Spleen (tissue), 11 donors: ENCODE data around the gene ZFAND5. TPM values are rescaled to one million over a fixed set of nuclear protein-coding genes. Genes with fewer than 3 reads are reported as not detected.

Experiments
- DNase-seq: peaks from one replicate; pipeline ENCODE4 v3.0.0-alpha.2; 2020
- H3K27ac ChIP-seq, 8 donors: fragments of 200-600 bp; sonication (generic) in 7 of 8; 1 replicate in 4 of 8; 2 replicates in 4 of 8; pipeline versions ENCODE4 v1.5.0 to v1.8.0; 2016 to 2021; ENCODE audit warnings: inconsistent platforms in 4 of 8, mild to moderate bottlenecking in 4 of 8, moderate library complexity in 1 of 8
- H3K27me3 ChIP-seq, 7 donors: fragments of 200-600 bp; sonication (generic) in 6 of 7; replicated peaks in 1 of 7; 1 replicate in 4 of 7; 2 replicates in 3 of 7; pipeline versions ENCODE4 v1.5.0 to v1.8.0; 2016 to 2021; ENCODE audit warnings: inconsistent platforms in 3 of 7, mild to moderate bottlenecking in 1 of 7
- H3K36me3 ChIP-seq, 6 donors: fragments of 200-600 bp; sonication (generic) in 5 of 6; 1 replicate in 4 of 6; 2 replicates in 2 of 6; pipeline versions ENCODE4 v1.5.0 to v1.8.0; 2016 to 2021; ENCODE audit warnings: inconsistent platforms in 2 of 6
- H3K4me1 ChIP-seq, 6 donors: fragments of 200-600 bp; sonication (generic) in 5 of 6; 1 replicate in 3 of 6; 2 replicates in 3 of 6; pipeline versions ENCODE4 v1.5.0 to v1.8.0; 2016 to 2021; ENCODE audit warnings: inconsistent platforms in 3 of 6
- H3K4me3 ChIP-seq, 8 donors: fragments of 200-600 bp; sonication (generic) in 7 of 8; 1 replicate in 4 of 8; 2 replicates in 4 of 8; pipeline versions ENCODE4 v1.5.0 to v1.8.0; 2016 to 2021; ENCODE audit warnings: inconsistent platforms in 4 of 8, mild to moderate bottlenecking in 4 of 8, moderate library complexity in 2 of 8
- H3K9me3 ChIP-seq, 8 donors: fragments of 200-600 bp; sonication (generic) in 7 of 8; 1 replicate in 4 of 8; 2 replicates in 4 of 8; pipeline versions ENCODE4 v1.5.0 to v1.8.0; 2016 to 2021; ENCODE audit warnings: inconsistent platforms in 4 of 8
- CTCF ChIP-seq, 11 experiments: fragments of 200-600 bp in 7 of 11; fragments of 450-650 bp in 4 of 11; sonication (generic) in 4 of 11; IDR thresholded peaks in 8 of 11; conservative IDR thresholded peaks in 3 of 11; 1 replicate in 7 of 11; 2 replicates in 4 of 11; pipeline versions ENCODE4 v1.4.0 to v1.8.0; 2016 to 2021; ENCODE audit warnings: antibody characterized with exemption in 11 of 11, inconsistent platforms in 4 of 11, mild to moderate bottlenecking in 1 of 11
- POLR2A ChIP-seq, 3 donors: fragments of 450-650 bp; IDR thresholded peaks; one replicate each; pipeline ENCODE4 v1.5.1; 2017; ENCODE audit warnings: antibody characterized with exemption in 3 of 3, mild to moderate bottlenecking in 1 of 3
- POLR2AphosphoS5 ChIP-seq, 3 donors: sonication (generic); formaldehyde crosslinking; IDR thresholded peaks; one replicate each; pipeline ENCODE4 v1.5.1; 2017; ENCODE audit warnings: antibody characterized with exemption in 3 of 3
- WGBS, 5 donors: extraction: QIAGEN DNeasy Blood & Tissue Kit in 3 of 5; methylation state at CpG; one replicate each; pipeline versions ENCODE4 v1.1.5 to v1.1.7; 2013 to 2018; 5-methylcytosine and 5-hydroxymethylcytosine counted together
- intact Hi-C: fragments of 100-400 bp; cut with DNase I; formaldehyde crosslinking; loops from one replicate; pipeline ENCODE4 v1.15.0; 2023; ENCODE audit warnings: low total_unique reads
- polyA plus RNA-seq, 3 donors: library from polyadenylated mRNA; stranded (reverse); fragments of 200-250 nt; gene quantifications; one replicate each; pipeline ENCODE4 v1.2.1, GENCODE V29; 2013
- total RNA-seq, 7 donors: library from RNA; depleted of rRNA in 3 of 7; stranded (reverse); fragments of >200 nt in 3 of 7; fragmentation: NEBNext Ultra II Directional in 4 of 7; extraction: Animal tissue kit (Norgen Biotek cat#: 25700) in 4 of 7; gene quantifications; one replicate each; pipeline versions ENCODE4 v1.1.0 to v1.2.1, GENCODE V29; 2016 to 2021
- donor health status: healthy with polysubstance abuse.
- donor health status: DM: no; HTN: no; CAD: no; lungs with moderate emphysema.
- donor health status: DM: no; HTN: no; CAD: no.
- donor health status: Bipolar disorder and iron deficiency.
- donor health status: healthy.
- donor health status: DM: no; HTN: no; CAD: no.
- donor health status: DM: yes; HTN: yes; CAD: no.

ZFAND5 gene
- total and polyA plus RNA-seq, 10 donors, result 69.6 to 238 (median 147) TPM

- TF ChIP-seq CTCF (IDR thresholded peaks at IDR 0.05 in 8 of 11, conservative IDR thresholded peaks at IDR 0.05 in 3 of 11), result no peak
- no peak for TF ChIP-seq POLR2A (IDR thresholded peaks at IDR 0.05)
- intact Hi-C loops, result no loop called here
- Histone ChIP-seq H3K4me3 (no peak overlapping the region), H3K4me1 (no peaks in the 10 kb centered on the region), H3K27me3 (no peaks in the 10 kb centered on the region), H3K9me3 (no peaks in the 10 kb centered on the region), H3K27ac (no peak overlapping the region), H3K36me3 (no peaks in the 10 kb centered on the region)
- DNase-seq, result no peak
- WGBS, 5 donors, result 86 to 97% (median 93%) methylated on average over 6 of the region's 6 CpGs
Measured at GRCh38 chr9:72334658-72335337, 30.2 kb downstream of the ZFAND5 start.

GRCh38 chr9:72333709-72334108 lies 31.3 kb downstream of the ZFAND5 start:
- H3K27me3 ChIP-seq, result no peaks in the 10 kb centered on the region
- intact Hi-C loops, result no loop called here
- H3K27ac ChIP-seq, result no peak overlapping the region
- H3K36me3 ChIP-seq, result no peaks in the 10 kb centered on the region
- no peak overlapping the region for H3K4me3 ChIP-seq
- 78 to 94% (median 85%) methylated on average over 3 of the region's 3 CpGs for WGBS, 5 donors
- TF ChIP-seq POLR2AphosphoS5 (IDR thresholded peaks at IDR 0.05) (no peak), CTCF (IDR thresholded peaks at IDR 0.05 in 8 of 11, conservative IDR thresholded peaks at IDR 0.05 in 3 of 11) (no peak), POLR2A (IDR thresholded peaks at IDR 0.05) (no peak)
- DNase-seq, result no peak
- no peaks in the 10 kb centered on the region for H3K9me3 ChIP-seq
- no peaks in the 10 kb centered on the region for H3K4me1 ChIP-seq

- Histone ChIP-seq H3K27me3 (no peaks in the 10 kb centered on the region), H3K4me1 (no peaks in the 10 kb centered on the region), H3K9me3 (no peaks in the 10 kb centered on the region), H3K36me3 (no peaks in the 10 kb centered on the region), H3K27ac (no peak overlapping the region), H3K4me3 (no peak overlapping the region)
- TF ChIP-seq POLR2AphosphoS5 (IDR thresholded peaks at IDR 0.05) (no peak), CTCF (IDR thresholded peaks at IDR 0.05 in 8 of 11, conservative IDR thresholded peaks at IDR 0.05 in 3 of 11) (no peak), POLR2A (IDR thresholded peaks at IDR 0.05) (no peak)
- DNase-seq, result no peak
- intact Hi-C loops, result no loop called here
- 86 to 92% (median 88%) methylated on average over 3 of the region's 3 CpGs for WGBS, 5 donors
Measured at GRCh38 chr9:72333197-72333596, 31.8 kb downstream of the ZFAND5 start.

- 82 to 92% (median 84%) methylated on average over 4 of the region's 4 CpGs for WGBS, 5 donors
- no peaks in the 10 kb centered on the region for H3K36me3 ChIP-seq
- H3K27me3 ChIP-seq, result no peaks in the 10 kb centered on the region
- intact Hi-C loops, result no loop called here
- TF ChIP-seq CTCF (IDR thresholded peaks at IDR 0.05 in 8 of 11, conservative IDR thresholded peaks at IDR 0.05 in 3 of 11), result no peak
- no peak for TF ChIP-seq POLR2A (IDR thresholded peaks at IDR 0.05)
- TF ChIP-seq POLR2AphosphoS5 (IDR thresholded peaks at IDR 0.05), result no peak
- H3K27ac ChIP-seq, result no peak overlapping the region
- DNase-seq, result no peak
- no peaks in the 10 kb centered on the region for H3K4me1 ChIP-seq
- no peaks in the 10 kb centered on the region for H3K9me3 ChIP-seq
- H3K4me3 ChIP-seq, result no peak overlapping the region
Measured at GRCh38 chr9:72332351-72332750, 32.7 kb downstream of the ZFAND5 start.
